HG03469 (cell line): ENCODE data around the gene VIPAS39.

ENCODE experiments used
- ATAC-seq: cut with Tn5 transposase; IDR thresholded peaks from one replicate; pipeline ENCODE4 v1.9.1; 2021; ENCODE audit warnings: mild to moderate bottlenecking, moderate library complexity, moderate number of reproducible peaks; ENCODE audit not compliant: unreplicated experiment

The VIPAS39 gene

GRCh38 chr14:77457522-77458248 lies at the start of gene VIPAS39, which contains the start of gene AHSA1:
VIPAS39 (minus strand) TSS chr14:77457601; CDS start chr14:77454102, 3,499 bp downstream.
AHSA1 (plus strand) TSS chr14:77458093; CDS start chr14:77458190, 97 bp downstream.
- peak; percentile 87 for ATAC-seq

GRCh38 chr14:77505031-77505430 lies 47.6 kb upstream of the VIPAS39 start:
- no peak for ATAC-seq

GRCh38 chr14:77503138-77503537 lies 45.7 kb upstream of the VIPAS39 start:
- no peak for ATAC-seq

- no peak for ATAC-seq
Measured at GRCh38 chr14:77502109-77502782, 44.8 kb upstream of the VIPAS39 start.

- no peak for ATAC-seq
Measured at GRCh38 chr14:77498984-77499527, 41.7 kb upstream of the VIPAS39 start.

- peak; percentile 54 for ATAC-seq
Measured at GRCh38 chr14:77498120-77498979, 40.9 kb upstream of the VIPAS39 start, which contains the start of gene ISM2. ISM2 (minus strand) TSS chr14:77498816; CDS start chr14:77498793, 23 bp downstream.

- ATAC-seq: no peak
Measured at GRCh38 chr14:77495334-77495733, 37.9 kb upstream of the VIPAS39 start.

- no peak for ATAC-seq
Measured at GRCh38 chr14:77491056-77491455, 33.7 kb upstream of the VIPAS39 start.

- ATAC-seq: no peak
Measured at GRCh38 chr14:77490347-77490986, 33.1 kb upstream of the VIPAS39 start.

- ATAC-seq: no peak
Measured at GRCh38 chr14:77489041-77489440, 31.6 kb upstream of the VIPAS39 start.

- ATAC-seq: no peak
Measured at GRCh38 chr14:77488558-77488957, 31.2 kb upstream of the VIPAS39 start.

- ATAC-seq: no peak
Measured at GRCh38 chr14:77485901-77486678, 28.7 kb upstream of the VIPAS39 start.

GRCh38 chr14:77485256-77485655 lies 27.9 kb upstream of the VIPAS39 start:
- no peak for ATAC-seq

- ATAC-seq: no peak
Measured at GRCh38 chr14:77482422-77482821, 25.0 kb upstream of the VIPAS39 start.

- ATAC-seq: peak; percentile 92
Measured at GRCh38 chr14:77478796-77479195, 21.4 kb upstream of the VIPAS39 start.

- ATAC-seq: no peak
Measured at GRCh38 chr14:77478029-77478428, 20.6 kb upstream of the VIPAS39 start.

- no peak for ATAC-seq
Measured at GRCh38 chr14:77475432-77476115, 18.2 kb upstream of the VIPAS39 start.

GRCh38 chr14:77474479-77475177 lies 17.2 kb upstream of the VIPAS39 start:
- no peak for ATAC-seq
